SK-N-SH treated with all-trans-retinoic acid at 6 μM for 48 hours (cell line): ENCODE measurements around the gene HGFAC.

Experiments
- ATAC-seq: fragments of 200-7000 bp; cut with Tn5 transposase; 3 replicates; pipeline ENCODE4 v1.9.1; 2020; ENCODE audit warnings: mild to moderate bottlenecking, moderate library complexity
- ARNTL ChIP-seq: fragments of 450-650 bp; formaldehyde crosslinking; IDR thresholded peaks from 2 replicates; pipeline ENCODE4 v1.5.0; 2020; ENCODE audit warnings: low read depth, mild to moderate bottlenecking, moderate library complexity, borderline replicate concordance
- BACH2 ChIP-seq: fragments of 250-450 bp; sonication (Bioruptor Pico); IDR thresholded peaks from 2 replicates; pipeline ENCODE4 v1.9.0; 2021; ENCODE audit warnings: mild to moderate bottlenecking, borderline replicate concordance
- CSRNP3 ChIP-seq: fragments of 250-450 bp; sonication (Bioruptor Pico); IDR thresholded peaks from 2 replicates; pipeline ENCODE4 v1.5.1; 2021; ENCODE audit warnings: mild to moderate bottlenecking, moderate library complexity
- ESRRG ChIP-seq: fragments of 250-450 bp; sonication (Bioruptor Pico); IDR thresholded peaks from 2 replicates; pipeline ENCODE4 v1.6.1; 2021; ENCODE audit warnings: mild to moderate bottlenecking
- ISL1 ChIP-seq: fragments of 250-450 bp; sonication (Bioruptor Pico); IDR thresholded peaks from 2 replicates; pipeline ENCODE4 v2.1.2; 2022; ENCODE audit warnings: mild to moderate bottlenecking, moderate library complexity
- PPARA ChIP-seq: fragments of 250-450 bp; sonication (Bioruptor Pico); IDR thresholded peaks from 2 replicates; pipeline ENCODE4 v1.5.0; 2020; ENCODE audit warnings: mild to moderate bottlenecking, borderline replicate concordance
- RARB ChIP-seq: fragments of 250-450 bp; sonication (Bioruptor Pico); IDR thresholded peaks from 2 replicates; pipeline ENCODE4 v1.8.0; 2021; ENCODE audit warnings: mild to moderate bottlenecking, moderate library complexity
- SNAI2 ChIP-seq: fragments of 250-450 bp; sonication (Bioruptor Pico); IDR thresholded peaks from 2 replicates; pipeline ENCODE4 v1.5.0; 2020; ENCODE audit warnings: mild to moderate bottlenecking, moderate library complexity
- TOX ChIP-seq: fragments of 250-450 bp; sonication (Bioruptor Pico); IDR thresholded peaks from 2 replicates; pipeline ENCODE4 v1.8.0; 2021; ENCODE audit warnings: mild to moderate bottlenecking, moderate library complexity, borderline replicate concordance
- TSHZ2 ChIP-seq: fragments of 250-450 bp; sonication (Bioruptor Pico); IDR thresholded peaks from 2 replicates; pipeline ENCODE4 v1.5.0; 2020; ENCODE audit warnings: mild to moderate bottlenecking, moderate library complexity
- ZFP30 ChIP-seq: fragments of 450-650 bp; formaldehyde crosslinking; IDR thresholded peaks from 2 replicates; pipeline ENCODE4 v1.5.0; 2022; ENCODE audit warnings: mild to moderate bottlenecking, moderate library complexity
- ZNF565 ChIP-seq: fragments of 450-650 bp; formaldehyde crosslinking; conservative IDR thresholded peaks from 2 replicates; pipeline ENCODE4 v1.5.0; 2020; ENCODE audit warnings: low read depth, mild to moderate bottlenecking, moderate library complexity
- ZNF70 ChIP-seq: fragments of 450-650 bp; formaldehyde crosslinking; IDR thresholded peaks from 2 replicates; pipeline ENCODE4 v1.5.0; 2020; ENCODE audit warnings: mild to moderate bottlenecking, moderate library complexity
- ZNF8 ChIP-seq: fragments of 450-650 bp; formaldehyde crosslinking; IDR thresholded peaks from 2 replicates; pipeline ENCODE4 v1.5.0; 2020; ENCODE audit warnings: mild to moderate bottlenecking, moderate library complexity
- TF ChIP-seq, protein P1 (sequence below): fragments of 250-450 bp; sonication (Bioruptor Pico); IDR thresholded peaks from 2 replicates; pipeline ENCODE4 v1.5.1; 2020; ENCODE audit warnings: low read depth, mild to moderate bottlenecking, moderate library complexity
- TF ChIP-seq, protein P2 (sequence below): fragments of 250-450 bp; sonication (Bioruptor Pico); IDR thresholded peaks from 2 replicates; pipeline ENCODE4 v1.8.0; 2021; ENCODE audit warnings: low read depth, mild to moderate bottlenecking, moderate library complexity, borderline replicate concordance
- TF ChIP-seq, protein P3 (sequence below): fragments of 250-450 bp; sonication (Bioruptor Pico); IDR thresholded peaks from 2 replicates; pipeline ENCODE4 v1.8.0; 2020; ENCODE audit warnings: mild to moderate bottlenecking, moderate library complexity, borderline replicate concordance

Gene HGFAC

DNA sequence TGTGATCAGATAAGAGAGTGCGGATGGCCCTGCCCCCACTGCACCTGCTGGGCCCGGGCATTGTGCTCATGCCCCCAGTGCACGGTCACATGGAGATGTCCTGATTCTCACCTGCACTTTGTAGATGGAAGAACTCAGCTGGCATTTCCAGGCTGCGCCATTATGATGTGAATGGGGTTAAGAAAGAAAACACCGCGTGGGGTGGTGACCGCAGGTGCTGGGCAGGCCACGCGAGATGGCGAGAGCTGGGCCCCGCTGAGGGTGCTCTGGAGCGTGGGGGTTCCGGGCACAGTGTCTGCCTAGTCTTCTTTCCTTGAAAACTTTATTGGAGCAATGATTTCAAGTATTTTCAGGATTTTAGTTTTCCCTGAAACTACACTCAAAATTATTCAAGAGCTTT is 17.8 kb upstream of the HGFAC start:
- TF ChIP-seq SNAI2 (CRISPR knock-in tag) (no peak), TOX (CRISPR knock-in tag) (no peak), PPARA (no peak), ZNF8 (CRISPR knock-in tag) (no peak), TSHZ2 (CRISPR knock-in tag) (no peak), BACH2 (CRISPR knock-in tag) (no peak), RARB (no peak)
- ATAC-seq: no peak

- TF ChIP-seq ZNF565 (CRISPR knock-in tag) (no peak), ZNF8 (CRISPR knock-in tag) (no peak), ZFP30 (CRISPR knock-in tag) (no peak), ISL1 (CRISPR knock-in tag) (no peak), CSRNP3 (no peak), ESRRG (CRISPR knock-in tag) (no peak), ARNTL (CRISPR knock-in tag) (no peak), RARB (no peak), TSHZ2 (CRISPR knock-in tag) (no peak), BACH2 (CRISPR knock-in tag) (no peak), SNAI2 (CRISPR knock-in tag) (no peak)
- TF ChIP-seq, protein P1, sequence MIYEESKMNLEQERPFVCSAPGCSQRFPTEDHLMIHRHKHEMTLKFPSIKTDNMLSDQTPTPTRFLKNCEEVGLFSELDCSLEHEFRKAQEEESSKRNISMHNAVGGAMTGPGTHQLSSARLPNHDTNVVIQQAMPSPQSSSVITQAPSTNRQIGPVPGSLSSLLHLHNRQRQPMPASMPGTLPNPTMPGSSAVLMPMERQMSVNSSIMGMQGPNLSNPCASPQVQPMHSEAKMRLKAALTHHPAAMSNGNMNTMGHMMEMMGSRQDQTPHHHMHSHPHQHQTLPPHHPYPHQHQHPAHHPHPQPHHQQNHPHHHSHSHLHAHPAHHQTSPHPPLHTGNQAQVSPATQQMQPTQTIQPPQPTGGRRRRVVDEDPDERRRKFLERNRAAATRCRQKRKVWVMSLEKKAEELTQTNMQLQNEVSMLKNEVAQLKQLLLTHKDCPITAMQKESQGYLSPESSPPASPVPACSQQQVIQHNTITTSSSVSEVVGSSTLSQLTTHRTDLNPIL (CRISPR knock-in tag): no peak
- TF ChIP-seq, protein P2, sequence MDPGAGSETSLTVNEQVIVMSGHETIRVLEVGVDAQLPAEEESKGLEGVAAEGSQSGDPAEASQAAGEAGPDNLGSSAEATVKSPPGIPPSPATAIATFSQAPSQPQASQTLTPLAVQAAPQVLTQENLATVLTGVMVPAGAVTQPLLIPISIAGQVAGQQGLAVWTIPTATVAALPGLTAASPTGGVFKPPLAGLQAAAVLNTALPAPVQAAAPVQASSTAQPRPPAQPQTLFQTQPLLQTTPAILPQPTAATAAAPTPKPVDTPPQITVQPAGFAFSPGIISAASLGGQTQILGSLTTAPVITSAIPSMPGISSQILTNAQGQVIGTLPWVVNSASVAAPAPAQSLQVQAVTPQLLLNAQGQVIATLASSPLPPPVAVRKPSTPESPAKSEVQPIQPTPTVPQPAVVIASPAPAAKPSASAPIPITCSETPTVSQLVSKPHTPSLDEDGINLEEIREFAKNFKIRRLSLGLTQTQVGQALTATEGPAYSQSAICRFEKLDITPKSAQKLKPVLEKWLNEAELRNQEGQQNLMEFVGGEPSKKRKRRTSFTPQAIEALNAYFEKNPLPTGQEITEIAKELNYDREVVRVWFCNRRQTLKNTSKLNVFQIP (CRISPR knock-in tag): no peak
- TF ChIP-seq, all 23 proteins: peak for 0
- no peak for ATAC-seq
These were observed 17.2 kb upstream of the HGFAC start for GRCh38 chr4:3424522-3425095.

DNA sequence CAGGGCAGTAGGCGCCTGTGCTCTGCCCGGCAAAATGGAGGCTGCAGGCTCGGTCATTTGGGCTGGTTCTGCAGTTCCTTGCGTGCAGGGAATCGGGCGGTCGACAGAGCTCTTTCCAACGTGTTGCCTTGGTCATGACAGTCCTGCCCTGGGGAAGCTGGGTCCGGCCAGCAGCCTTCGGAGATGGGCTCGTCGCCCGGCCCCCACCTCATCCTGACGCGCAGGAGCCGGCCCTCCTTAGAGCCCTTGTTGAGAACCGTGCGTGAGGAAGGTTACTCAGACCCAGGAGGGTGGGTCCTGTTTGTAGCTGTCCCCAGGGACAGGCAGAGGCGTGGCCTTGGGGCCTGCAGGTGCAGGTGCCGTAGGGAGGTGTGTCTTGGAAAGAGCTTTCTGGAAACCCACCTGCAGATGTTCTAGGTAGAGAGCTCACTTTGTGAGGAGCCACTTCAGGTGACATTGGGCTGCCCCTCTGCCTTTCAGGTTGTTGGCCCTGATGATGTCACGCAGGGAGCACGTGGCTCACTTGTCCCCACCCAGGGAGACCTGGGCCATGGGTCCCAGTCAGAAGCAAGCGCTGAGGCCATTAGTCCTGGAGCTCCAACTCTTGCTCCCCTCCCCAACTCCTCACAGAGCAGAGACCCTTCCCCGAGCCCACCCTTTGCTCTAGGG is 15.2 kb upstream of the HGFAC start:
- TF ChIP-seq ZNF70 (CRISPR knock-in tag) (no peak), ZNF8 (CRISPR knock-in tag) (no peak), ZFP30 (CRISPR knock-in tag) (no peak), RARB (no peak), BACH2 (CRISPR knock-in tag) (no peak), ISL1 (CRISPR knock-in tag) (no peak), SNAI2 (CRISPR knock-in tag) (no peak), ARNTL (CRISPR knock-in tag) (no peak), CSRNP3 (no peak)
- TF ChIP-seq, protein P3, sequence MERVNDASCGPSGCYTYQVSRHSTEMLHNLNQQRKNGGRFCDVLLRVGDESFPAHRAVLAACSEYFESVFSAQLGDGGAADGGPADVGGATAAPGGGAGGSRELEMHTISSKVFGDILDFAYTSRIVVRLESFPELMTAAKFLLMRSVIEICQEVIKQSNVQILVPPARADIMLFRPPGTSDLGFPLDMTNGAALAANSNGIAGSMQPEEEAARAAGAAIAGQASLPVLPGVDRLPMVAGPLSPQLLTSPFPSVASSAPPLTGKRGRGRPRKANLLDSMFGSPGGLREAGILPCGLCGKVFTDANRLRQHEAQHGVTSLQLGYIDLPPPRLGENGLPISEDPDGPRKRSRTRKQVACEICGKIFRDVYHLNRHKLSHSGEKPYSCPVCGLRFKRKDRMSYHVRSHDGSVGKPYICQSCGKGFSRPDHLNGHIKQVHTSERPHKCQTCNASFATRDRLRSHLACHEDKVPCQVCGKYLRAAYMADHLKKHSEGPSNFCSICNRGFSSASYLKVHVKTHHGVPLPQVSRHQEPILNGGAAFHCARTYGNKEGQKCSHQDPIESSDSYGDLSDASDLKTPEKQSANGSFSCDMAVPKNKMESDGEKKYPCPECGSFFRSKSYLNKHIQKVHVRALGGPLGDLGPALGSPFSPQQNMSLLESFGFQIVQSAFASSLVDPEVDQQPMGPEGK (CRISPR knock-in tag): no peak
- ATAC-seq: no peak
